ENCODE results near the gene STKLD1.
A peak's percentile ranks its signal among the peaks of the same experiment; 100 is the strongest.

Gene STKLD1

GRCh38 chr9:133351526-133351907, 24.6 kb upstream of the STKLD1 start:
- Histone ChIP-seq H3K4me3 (IDR thresholded peaks at IDR 0.05; ENCODE audit: insufficient read depth, low read depth, low read length) (no peak overlapping the region), H3K36me3 (ENCODE audit: insufficient read depth) (peaks cover 29% of the 10 kb centered on the region), H4K20me1 (ENCODE audit: insufficient read depth) (peaks cover 7% of the 10 kb centered on the region; the same call in 1 of the 2 replicates)

DNA sequence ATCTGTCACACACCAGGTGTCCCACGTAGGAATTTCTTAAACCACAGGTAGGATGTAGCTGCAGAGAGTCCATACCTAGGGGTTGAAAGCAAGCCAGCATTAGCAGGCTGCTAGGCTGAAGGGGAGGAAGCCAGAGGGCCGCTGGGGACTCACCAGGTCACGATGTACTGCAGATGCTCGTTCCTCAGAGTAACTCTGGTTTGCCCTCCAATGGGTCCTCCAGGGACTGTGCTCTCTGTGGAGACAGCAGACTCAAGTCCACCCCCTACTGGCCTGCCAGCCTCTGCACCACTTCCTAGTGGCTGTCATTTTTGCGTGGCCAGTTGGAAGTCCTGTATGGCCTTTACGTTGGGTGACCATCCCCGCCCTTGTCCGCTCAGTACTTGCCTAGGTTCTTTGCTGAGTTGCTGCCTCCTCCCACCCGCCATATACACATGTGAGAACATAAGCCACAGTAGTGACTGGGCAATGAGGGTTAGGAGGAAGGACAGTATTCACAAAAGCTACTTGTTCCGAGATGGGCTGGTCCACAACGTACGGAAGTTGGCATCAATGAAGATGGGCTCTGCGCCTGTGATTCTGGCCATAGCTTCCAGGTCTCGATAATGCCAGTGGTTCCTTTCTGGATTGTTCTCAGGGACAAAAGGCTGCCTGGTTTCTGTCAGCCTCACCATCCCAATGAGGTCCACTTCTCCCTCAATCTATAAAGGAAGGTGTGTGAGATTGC, 24.1 kb upstream of the STKLD1 start:
- H4K20me1 ChIP-seq (ENCODE audit: insufficient read depth): peaks cover 7% of the 10 kb centered on the region; the same call in 1 of the 2 replicates
- peak; percentile 67 for TF ChIP-seq CTCF (conservative IDR thresholded peaks at IDR 0.05; ENCODE audit: low read depth, low read length)
- no peak overlapping the region for H3K9ac ChIP-seq
- H2AFZ ChIP-seq (ENCODE audit: low read depth): no peak overlapping the region
- H3K4me2 ChIP-seq: no peak overlapping the region
- no peak overlapping the region for H3K27ac ChIP-seq
- no peaks in the 10 kb centered on the region for H3K27me3 ChIP-seq (ENCODE audit: insufficient read depth, low read depth)
- H3K36me3 ChIP-seq (ENCODE audit: insufficient read depth): peaks cover 29% of the 10 kb centered on the region
- H3K4me1 ChIP-seq (ENCODE audit: low read depth, poor library complexity, severe bottlenecking): peaks cover 26% of the 10 kb centered on the region
- H3K79me2 ChIP-seq (ENCODE audit: insufficient read depth, low read depth): peaks cover 39% of the 10 kb centered on the region
- no peak overlapping the region for H3K4me3 ChIP-seq (IDR thresholded peaks at IDR 0.05; ENCODE audit: insufficient read depth, low read depth, low read length)

More at GRCh38 chr9:133351526-133351907, 24.6 kb upstream of the STKLD1 start:
- H2AFZ ChIP-seq (ENCODE audit: low read depth): no peak overlapping the region
- no peak overlapping the region for H3K9ac ChIP-seq
- peaks cover 42% of the 10 kb centered on the region for H3K79me2 ChIP-seq (ENCODE audit: insufficient read depth, low read depth)
- H3K4me1 ChIP-seq (ENCODE audit: low read depth, poor library complexity, severe bottlenecking): peaks cover 28% of the 10 kb centered on the region
- H3K27me3 ChIP-seq (ENCODE audit: insufficient read depth, low read depth): no peaks in the 10 kb centered on the region
- TF ChIP-seq CTCF (conservative IDR thresholded peaks at IDR 0.05; ENCODE audit: low read depth, low read length): no peak
- no peak overlapping the region for H3K27ac ChIP-seq
- H3K4me2 ChIP-seq: no peak overlapping the region

DNA sequence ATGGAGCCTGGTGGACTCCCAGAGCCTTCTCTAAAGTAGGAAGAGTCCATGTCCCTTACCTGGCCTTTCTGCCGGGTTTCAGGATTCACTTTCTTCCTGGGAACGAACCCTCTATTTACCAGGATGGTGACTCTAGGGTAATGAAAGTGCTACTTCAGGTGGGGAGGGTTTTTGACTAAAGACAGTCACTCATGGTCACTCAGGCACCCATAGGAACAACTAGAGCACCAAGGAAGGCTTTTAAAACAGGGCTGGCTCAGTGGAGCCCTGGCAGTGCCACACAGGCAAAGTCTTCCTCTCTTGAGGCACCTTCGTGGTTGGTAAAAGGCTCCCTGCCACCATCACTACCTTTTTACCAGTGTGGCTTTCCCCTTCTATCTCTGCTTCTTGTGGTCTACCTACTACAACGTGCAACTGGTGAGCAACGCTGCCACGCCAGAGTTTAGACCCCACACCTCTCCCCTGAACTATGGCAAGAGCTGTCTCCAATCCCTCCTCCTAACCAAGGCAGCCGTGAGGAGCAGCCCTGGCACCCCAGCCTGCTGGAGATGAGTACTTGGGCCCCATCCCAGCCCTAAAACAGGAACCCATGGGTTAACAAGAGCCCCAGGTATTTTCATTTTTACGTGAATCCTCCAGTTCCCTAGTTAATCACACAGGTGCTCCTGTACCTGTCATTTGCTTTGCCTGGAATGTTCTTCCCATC, 23.4 kb upstream of the STKLD1 start:
- H3K27ac ChIP-seq: no peak overlapping the region
- peaks cover 32% of the 10 kb centered on the region for H3K4me1 ChIP-seq (ENCODE audit: low read depth, poor library complexity, severe bottlenecking)
- H3K4me2 ChIP-seq: no peak overlapping the region
- H3K36me3 ChIP-seq (ENCODE audit: insufficient read depth): peaks cover 29% of the 10 kb centered on the region
- H3K9ac ChIP-seq: no peak overlapping the region
- peaks cover 43% of the 10 kb centered on the region for H3K79me2 ChIP-seq (ENCODE audit: insufficient read depth, low read depth)
- H3K27me3 ChIP-seq (ENCODE audit: insufficient read depth, low read depth): no peaks in the 10 kb centered on the region
- peaks cover 7% of the 10 kb centered on the region; the same call in 1 of the 2 replicates for H4K20me1 ChIP-seq (ENCODE audit: insufficient read depth)
- no peak overlapping the region for H3K4me3 ChIP-seq (IDR thresholded peaks at IDR 0.05; ENCODE audit: insufficient read depth, low read depth, low read length)
- TF ChIP-seq CTCF (conservative IDR thresholded peaks at IDR 0.05; ENCODE audit: low read depth, low read length): no peak
- no peak overlapping the region for H2AFZ ChIP-seq (ENCODE audit: low read depth)

DNA sequence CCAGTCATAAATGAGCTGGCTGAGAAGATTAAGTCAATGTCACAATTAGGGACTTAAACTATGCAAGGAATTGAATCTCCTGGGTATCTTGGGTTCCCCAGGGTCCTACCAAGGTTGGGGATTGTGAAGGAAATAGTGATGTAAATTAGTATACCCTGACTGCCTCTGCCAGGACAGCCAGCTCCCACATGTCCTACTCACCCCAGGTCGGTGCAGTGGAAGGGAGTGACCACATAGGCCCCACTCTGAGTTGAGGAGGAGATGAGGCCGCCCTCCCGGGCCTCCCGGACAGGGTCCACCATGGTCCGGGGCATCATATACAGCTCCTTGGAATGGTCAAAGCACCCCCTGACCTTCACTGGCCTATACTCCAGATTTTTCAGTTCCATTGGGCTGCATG, 22.6 kb upstream of the STKLD1 start:
- no peak overlapping the region for H3K9ac ChIP-seq
- peaks cover 32% of the 10 kb centered on the region for H3K4me1 ChIP-seq (ENCODE audit: low read depth, poor library complexity, severe bottlenecking)
- peaks cover 7% of the 10 kb centered on the region; the same call in 1 of the 2 replicates for H4K20me1 ChIP-seq (ENCODE audit: insufficient read depth)
- no peak overlapping the region for H3K4me2 ChIP-seq
- H3K27me3 ChIP-seq (ENCODE audit: insufficient read depth, low read depth): no peaks in the 10 kb centered on the region
- H3K4me3 ChIP-seq (IDR thresholded peaks at IDR 0.05; ENCODE audit: insufficient read depth, low read depth, low read length): no peak overlapping the region
- peaks cover 37% of the 10 kb centered on the region for H3K79me2 ChIP-seq (ENCODE audit: insufficient read depth, low read depth)
- peaks cover 29% of the 10 kb centered on the region for H3K36me3 ChIP-seq (ENCODE audit: insufficient read depth)
- no peak overlapping the region for H2AFZ ChIP-seq (ENCODE audit: low read depth)
- H3K27ac ChIP-seq: 0 out of 2 replicates have a peak overlapping the region, but pooled peaks have one; percentile 9
- no peak for TF ChIP-seq CTCF (conservative IDR thresholded peaks at IDR 0.05; ENCODE audit: low read depth, low read length)
